Parathyroid adenoma (tissue), 2 donors: ENCODE results near the gene LGR4.

Experiments
- H2AFZ ChIP-seq: fragments of 300-600 bp; sonication (generic); one replicate; pipeline ENCODE4 v1.7.0; 2017; ENCODE audit warnings: antibody characterized with exemption, mild to moderate bottlenecking
- H3K27ac ChIP-seq: fragments of 300-600 bp; sonication (generic); one replicate; pipeline ENCODE4 v1.7.0; 2017
- H3K27me3 ChIP-seq: fragments of 300-600 bp; sonication (generic); one replicate; pipeline ENCODE4 v1.7.0; 2017; ENCODE audit warnings: low read length; ENCODE audit not compliant: control insufficient read depth, insufficient read depth
- H3K36me3 ChIP-seq: fragments of 300-600 bp; sonication (generic); one replicate; pipeline ENCODE4 v1.7.0; 2017; ENCODE audit warnings: low read length; ENCODE audit not compliant: control insufficient read depth, insufficient read depth
- H3K4me1 ChIP-seq: fragments of 300-600 bp; sonication (generic); one replicate; pipeline ENCODE4 v1.7.0; 2017; ENCODE audit warnings: control low read depth
- H3K4me2 ChIP-seq: fragments of 300-600 bp; sonication (generic); one replicate; pipeline ENCODE4 v1.7.0; 2017; ENCODE audit warnings: low read length
- H3K4me3 ChIP-seq: fragments of 300-600 bp; sonication (generic); one replicate; pipeline ENCODE4 v1.7.0; 2017; ENCODE audit warnings: low read depth, low read length
- H3K79me2 ChIP-seq: fragments of 300-600 bp; sonication (generic); one replicate; pipeline ENCODE4 v1.7.0; 2017; ENCODE audit warnings: control low read depth
- H3K9ac ChIP-seq: fragments of 300-600 bp; sonication (generic); one replicate; pipeline ENCODE4 v1.7.0; 2017; ENCODE audit warnings: mild to moderate bottlenecking
- H3K9me3 ChIP-seq: fragments of 300-600 bp; sonication (generic); one replicate; pipeline ENCODE4 v1.7.0; 2017; ENCODE audit warnings: low read length; ENCODE audit not compliant: control insufficient read depth
- CTCF ChIP-seq: fragments of 300-600 bp; sonication (generic); IDR thresholded peaks from one replicate; pipeline ENCODE4 v1.7.0; 2017; ENCODE audit warnings: antibody characterized with exemption, mild to moderate bottlenecking
- donor health status: primary hyperparathyroidism.

LGR4 gene

GRCh38 chr11:27443746-27444507 is 28.7 kb downstream of the LGR4 start:
- H3K4me1 ChIP-seq, result no peaks in the 10 kb centered on the region
- TF ChIP-seq CTCF, result no peak

GRCh38 chr11:27443227-27443626 is 29.4 kb downstream of the LGR4 start:
- H2AFZ ChIP-seq, result no peak overlapping the region
- H3K9ac ChIP-seq, result no peak overlapping the region
- H3K4me1 ChIP-seq, result no peaks in the 10 kb centered on the region
- no peaks in the 10 kb centered on the region for H3K9me3 ChIP-seq
- no peaks in the 10 kb centered on the region for H3K36me3 ChIP-seq
- H3K4me2 ChIP-seq, result no peak overlapping the region
- no peak overlapping the region for H3K27ac ChIP-seq
- no peak overlapping the region for H3K4me3 ChIP-seq
- peaks cover 2% of the 10 kb centered on the region for H3K79me2 ChIP-seq
- no peak for TF ChIP-seq CTCF
- H3K27me3 ChIP-seq, result no peaks in the 10 kb centered on the region

More at GRCh38 chr11:27443746-27444507, 28.7 kb downstream of the LGR4 start:
- H3K27me3 ChIP-seq, result no peaks in the 10 kb centered on the region
- H3K36me3 ChIP-seq, result no peaks in the 10 kb centered on the region
- H3K9ac ChIP-seq, result no peak overlapping the region
- no peaks in the 10 kb centered on the region for H3K9me3 ChIP-seq
- H3K79me2 ChIP-seq, result peaks cover 2% of the 10 kb centered on the region
- no peak overlapping the region for H3K4me2 ChIP-seq
- H3K27ac ChIP-seq, result no peak overlapping the region
- H2AFZ ChIP-seq, result no peak overlapping the region
- H3K4me3 ChIP-seq, result no peak overlapping the region

- no peaks in the 10 kb centered on the region for H3K4me1 ChIP-seq
- H3K27ac ChIP-seq, result no peak overlapping the region
- no peaks in the 10 kb centered on the region for H3K27me3 ChIP-seq
- H3K4me3 ChIP-seq, result no peak overlapping the region
- no peaks in the 10 kb centered on the region for H3K36me3 ChIP-seq
- no peak overlapping the region for H2AFZ ChIP-seq
- H3K4me2 ChIP-seq, result no peak overlapping the region
- no peaks in the 10 kb centered on the region for H3K9me3 ChIP-seq
- no peak overlapping the region for H3K9ac ChIP-seq
- TF ChIP-seq CTCF, result no peak
- peaks cover 2% of the 10 kb centered on the region for H3K79me2 ChIP-seq
Measured at GRCh38 chr11:27440090-27440489, 32.5 kb downstream of the LGR4 start.

GRCh38 chr11:27438595-27438981 is 34.0 kb downstream of the LGR4 start:
- no peaks in the 10 kb centered on the region for H3K36me3 ChIP-seq
- H2AFZ ChIP-seq, result no peak overlapping the region
- peaks cover 5% of the 10 kb centered on the region for H3K79me2 ChIP-seq
- H3K4me1 ChIP-seq, result no peaks in the 10 kb centered on the region
- TF ChIP-seq CTCF, result no peak
- H3K27ac ChIP-seq, result no peak overlapping the region
- H3K9ac ChIP-seq, result no peak overlapping the region
- H3K27me3 ChIP-seq, result no peaks in the 10 kb centered on the region
- no peak overlapping the region for H3K4me3 ChIP-seq
- no peak overlapping the region for H3K4me2 ChIP-seq
- no peaks in the 10 kb centered on the region for H3K9me3 ChIP-seq
